C4-2B (cell line): ENCODE results near the gene ZNF205.

Source experiments
- ZFX ChIP-seq: fragments of 450-650 bp; IDR thresholded peaks from 2 replicates; pipeline ENCODE4 v1.6.1; 2017
- TF ChIP-seq, protein P1 (sequence below): fragments of 450-650 bp; conservative IDR thresholded peaks from 2 replicates; pipeline ENCODE4 v1.5.1; 2017; ENCODE audit warnings: mild to moderate bottlenecking

DNA sequence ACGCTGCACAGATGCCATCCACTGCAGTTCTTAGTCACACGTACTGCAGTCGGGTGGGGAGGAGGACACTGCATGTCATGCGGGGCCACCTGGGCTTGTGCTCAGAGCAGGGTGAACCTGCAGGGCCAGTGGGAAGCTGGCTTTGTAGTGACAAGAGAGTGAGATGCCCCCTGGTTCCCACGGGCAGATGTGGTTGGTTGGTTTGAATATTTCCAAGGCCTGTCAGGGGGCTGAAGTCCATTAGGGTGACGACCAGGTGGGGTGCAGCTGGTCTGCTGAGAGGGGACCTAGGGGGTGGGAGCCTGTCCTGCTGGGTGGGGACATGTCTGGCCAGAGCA, 36.8 kb downstream of the ZNF205 start:
- TF ChIP-seq, protein P1, sequence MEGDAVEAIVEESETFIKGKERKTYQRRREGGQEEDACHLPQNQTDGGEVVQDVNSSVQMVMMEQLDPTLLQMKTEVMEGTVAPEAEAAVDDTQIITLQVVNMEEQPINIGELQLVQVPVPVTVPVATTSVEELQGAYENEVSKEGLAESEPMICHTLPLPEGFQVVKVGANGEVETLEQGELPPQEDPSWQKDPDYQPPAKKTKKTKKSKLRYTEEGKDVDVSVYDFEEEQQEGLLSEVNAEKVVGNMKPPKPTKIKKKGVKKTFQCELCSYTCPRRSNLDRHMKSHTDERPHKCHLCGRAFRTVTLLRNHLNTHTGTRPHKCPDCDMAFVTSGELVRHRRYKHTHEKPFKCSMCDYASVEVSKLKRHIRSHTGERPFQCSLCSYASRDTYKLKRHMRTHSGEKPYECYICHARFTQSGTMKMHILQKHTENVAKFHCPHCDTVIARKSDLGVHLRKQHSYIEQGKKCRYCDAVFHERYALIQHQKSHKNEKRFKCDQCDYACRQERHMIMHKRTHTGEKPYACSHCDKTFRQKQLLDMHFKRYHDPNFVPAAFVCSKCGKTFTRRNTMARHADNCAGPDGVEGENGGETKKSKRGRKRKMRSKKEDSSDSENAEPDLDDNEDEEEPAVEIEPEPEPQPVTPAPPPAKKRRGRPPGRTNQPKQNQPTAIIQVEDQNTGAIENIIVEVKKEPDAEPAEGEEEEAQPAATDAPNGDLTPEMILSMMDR = no peak
- TF ChIP-seq ZFX = no peak
